Renal cortex interstitium (tissue), 11 donors: ENCODE results near the gene STYX. TPM values are rescaled to one million over a fixed set of nuclear protein-coding genes. Genes with fewer than 3 reads are reported as not detected.
"Not testable (repeated sequence)": the region's sequence is repeated elsewhere in the genome, so short reads cannot be mapped to it uniquely, and the experiment has no call there.

ENCODE experiments used
- DNase-seq, 11 donors: peaks; one replicate each; pipeline ENCODE4 v3.0.0-alpha.2; 2013; ENCODE audit warnings: low read depth in 9 of 11, low spot score in 4 of 11; ENCODE audit errors: extremely low read depth in 1 of 11
- polyA plus RNA-seq, 3 donors: library from polyadenylated mRNA; unstranded; fragments of 120-200 nt; gene quantifications; one replicate each; pipeline ENCODE4 v1.2.1, GENCODE V29; 2013; ENCODE audit not compliant: insufficient read length in 3 of 3

The STYX gene
- polyA plus RNA-seq, 3 donors: 13.5 to 19.0 (median 15.3) TPM

DNA sequence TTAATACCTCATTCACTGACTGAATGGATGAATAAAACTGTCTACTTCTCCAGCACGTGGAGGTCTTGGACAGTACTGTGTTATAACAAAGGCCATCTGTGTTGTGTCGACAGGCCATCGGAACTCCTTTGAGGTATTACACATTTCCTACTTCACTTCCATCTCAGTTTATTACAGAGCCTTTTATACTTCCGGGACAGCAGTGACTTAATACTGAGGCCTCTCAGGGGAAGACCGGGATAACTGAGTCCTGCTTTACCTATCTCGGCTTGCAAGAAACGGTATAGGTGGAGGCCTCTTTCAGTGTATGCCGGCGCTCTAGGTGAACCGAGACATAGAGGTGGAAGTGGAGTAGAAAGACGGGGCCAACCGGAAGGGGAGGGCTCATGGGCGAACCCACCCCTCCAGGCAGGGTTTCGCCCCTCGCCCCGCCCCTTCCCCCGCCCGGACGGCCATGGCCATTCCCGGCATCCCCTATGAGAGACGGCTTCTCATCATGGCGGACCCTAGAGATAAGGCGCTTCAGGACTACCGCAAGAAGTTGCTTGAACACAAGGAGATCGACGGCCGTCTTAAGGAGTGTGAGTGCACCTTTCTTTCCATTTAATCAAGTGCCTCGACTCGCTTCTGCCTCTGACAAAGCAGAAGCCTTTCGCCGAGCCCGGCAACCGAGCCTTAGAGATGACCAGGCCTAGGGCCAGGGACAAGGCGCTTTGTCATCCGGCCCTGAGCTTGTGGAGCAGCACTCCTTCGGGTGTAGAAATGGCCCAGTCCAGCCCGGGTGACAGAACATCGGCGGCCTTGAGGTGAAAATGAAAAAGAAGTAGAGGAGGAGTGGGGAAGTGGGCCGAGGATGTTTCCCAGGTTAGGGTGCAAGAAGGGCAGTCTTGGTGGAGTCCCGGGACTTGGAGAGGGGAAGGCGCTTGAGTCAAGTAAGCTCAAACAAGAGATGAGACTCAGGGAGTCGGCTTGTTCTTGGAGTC, 23.0 kb upstream of the STYX start, which contains the start of gene PSMC6:
PSMC6 (plus strand) TSS at position 477 of the 983 bp plus-strand sequence; CDS start at position 497, 20 bp downstream.
- DNase-seq: peak in 10 of 11 donors; percentile 84 to 92 (median 89)

DNA sequence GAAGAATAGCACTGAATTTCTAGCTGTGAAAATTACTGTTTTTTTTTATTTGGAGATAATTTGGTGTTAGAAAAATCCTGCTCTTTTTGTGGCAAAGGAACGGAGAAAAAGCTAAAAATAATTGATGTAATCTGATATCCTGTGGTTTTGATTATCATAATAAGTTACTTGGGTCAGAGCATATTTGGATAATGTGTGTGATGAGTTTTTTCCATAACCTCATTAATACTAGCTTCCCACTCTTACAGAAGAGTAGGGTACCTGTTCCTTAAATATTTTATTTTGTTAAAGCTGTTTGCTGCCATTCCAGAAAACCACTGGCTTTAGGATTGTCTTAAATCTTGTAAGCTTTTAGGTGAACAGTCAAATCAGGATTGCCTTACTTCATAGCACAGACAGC, 18.3 kb upstream of the STYX start:
- no peak for DNase-seq

DNA sequence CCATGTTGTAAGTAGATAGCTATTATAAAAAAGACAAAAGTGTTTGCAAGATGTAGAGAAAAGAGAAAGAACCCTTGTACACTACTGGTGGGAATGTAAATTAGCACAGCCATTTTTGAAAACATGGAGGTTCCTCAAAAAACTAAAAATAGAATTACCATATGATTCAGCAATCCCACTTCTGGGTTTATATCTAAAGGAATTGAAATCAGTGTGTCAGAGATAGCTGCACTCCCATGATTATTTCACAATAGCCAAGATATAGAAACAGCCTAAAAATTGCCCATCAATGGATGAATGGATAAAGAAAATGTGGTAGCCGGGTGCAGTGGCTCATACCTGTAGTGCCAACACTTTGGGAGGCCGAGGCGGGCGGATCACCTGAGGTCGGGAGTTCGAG, 13.8 kb upstream of the STYX start:
- DNase-seq: no peak

DNA sequence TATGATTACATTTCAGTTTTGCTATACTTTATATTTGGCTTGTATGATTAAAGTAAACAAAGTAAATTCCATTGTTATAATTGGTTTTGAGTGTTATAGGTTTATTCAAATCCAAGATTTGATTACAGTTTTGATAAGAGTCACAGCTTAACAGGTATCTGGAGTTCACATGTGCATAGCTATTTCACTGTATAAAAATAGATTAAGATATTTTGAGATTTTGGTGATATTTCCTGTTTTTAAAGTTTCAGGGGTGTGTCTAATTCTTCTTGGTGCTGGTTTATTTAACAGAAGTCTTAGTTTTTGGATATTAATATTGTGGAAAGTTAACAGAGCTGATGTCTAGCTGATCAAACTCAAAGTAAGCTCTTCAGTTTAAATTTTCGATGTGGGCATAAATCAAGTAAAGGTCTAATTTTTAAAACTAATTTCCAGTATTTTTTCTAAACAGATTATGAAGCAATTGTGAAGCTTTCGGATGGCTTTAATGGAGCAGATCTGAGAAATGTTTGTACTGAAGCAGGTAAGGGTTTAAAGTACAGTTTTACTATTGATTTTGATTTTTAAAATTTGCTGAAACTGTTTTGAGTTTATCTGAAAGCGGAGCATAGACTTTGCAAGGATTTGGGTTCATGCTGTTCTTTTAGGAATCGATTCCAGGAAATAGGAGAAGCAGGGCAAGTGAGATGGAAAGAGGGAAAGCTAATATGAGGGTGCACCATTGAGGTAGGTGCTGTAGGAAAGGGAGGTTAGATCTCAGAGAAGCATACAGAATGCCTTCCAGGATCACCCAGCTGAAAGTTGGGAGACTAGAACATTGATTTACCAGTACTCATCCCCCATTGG, 6.2 kb upstream of the STYX start:
- DNase-seq: no peak

DNA sequence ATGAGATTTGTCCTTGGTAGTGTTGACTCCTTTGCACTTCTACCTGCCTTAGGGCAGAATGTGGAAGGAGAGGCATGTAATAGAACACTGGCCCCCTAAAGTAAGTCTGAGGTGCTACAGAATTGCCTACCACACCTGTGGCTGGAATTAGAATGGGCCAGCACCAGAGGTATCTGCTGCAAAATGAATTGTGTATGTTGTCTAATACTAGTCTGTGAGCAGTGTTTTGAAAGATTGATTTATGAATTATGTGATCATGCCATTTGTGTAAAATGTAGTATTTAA, 5.7 kb upstream of the STYX start:
- no peak for DNase-seq

DNA sequence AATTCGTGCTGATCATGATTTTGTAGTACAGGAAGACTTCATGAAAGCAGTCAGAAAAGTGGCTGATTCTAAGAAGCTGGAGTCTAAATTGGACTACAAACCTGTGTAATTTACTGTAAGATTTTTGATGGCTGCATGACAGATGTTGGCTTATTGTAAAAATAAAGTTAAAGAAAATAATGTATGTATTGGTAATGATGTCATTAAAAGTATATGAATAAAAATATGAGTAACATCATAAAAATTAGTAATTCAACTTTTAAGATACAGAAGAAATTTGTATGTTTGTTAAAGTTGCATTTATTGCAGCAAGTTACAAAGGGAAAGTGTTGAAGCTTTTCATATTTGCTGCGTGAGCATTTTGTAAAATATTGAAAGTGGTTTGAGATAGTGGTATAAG, 2.5 kb upstream of the STYX start:
- DNase-seq: not testable (repeated sequence)

DNA sequence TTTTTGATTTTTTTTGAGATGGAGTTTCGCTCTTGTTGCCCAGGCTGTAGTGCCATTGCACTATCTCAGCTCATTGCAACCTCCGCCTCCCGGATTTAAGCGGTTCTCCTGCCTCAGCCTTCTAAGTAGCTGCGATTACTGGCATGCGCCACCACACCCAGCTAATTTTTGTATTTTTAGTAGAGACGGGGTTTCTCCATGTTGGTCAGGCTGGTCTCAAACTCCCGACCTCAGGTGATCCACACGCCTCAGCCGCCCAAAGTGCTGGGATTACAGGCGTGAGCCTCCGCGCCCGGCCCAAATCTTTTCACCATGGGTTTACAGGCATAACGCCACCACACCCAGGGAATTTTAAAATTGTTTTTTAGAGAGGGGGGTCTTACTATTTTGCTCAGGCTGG, 931 bp upstream of the STYX start:
- DNase-seq: not testable (repeated sequence)

DNA sequence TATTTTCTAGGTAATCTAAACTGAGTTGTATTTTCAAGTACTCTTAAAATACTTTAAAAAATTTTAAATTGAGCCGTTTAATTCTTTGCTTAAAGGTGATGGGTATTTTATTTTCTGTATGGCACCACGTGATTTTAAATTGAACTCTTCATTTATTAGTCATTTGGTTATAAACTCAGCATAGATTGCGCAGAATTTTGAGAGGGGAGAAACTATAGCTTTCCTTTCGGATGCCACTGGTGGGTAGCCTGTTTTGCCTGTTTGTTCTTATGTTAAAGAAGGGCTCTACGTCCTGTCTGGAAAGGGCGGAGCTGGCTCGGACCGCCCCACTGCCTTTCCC, 411 bp upstream of the STYX start:
- DNase-seq: no peak

DNA sequence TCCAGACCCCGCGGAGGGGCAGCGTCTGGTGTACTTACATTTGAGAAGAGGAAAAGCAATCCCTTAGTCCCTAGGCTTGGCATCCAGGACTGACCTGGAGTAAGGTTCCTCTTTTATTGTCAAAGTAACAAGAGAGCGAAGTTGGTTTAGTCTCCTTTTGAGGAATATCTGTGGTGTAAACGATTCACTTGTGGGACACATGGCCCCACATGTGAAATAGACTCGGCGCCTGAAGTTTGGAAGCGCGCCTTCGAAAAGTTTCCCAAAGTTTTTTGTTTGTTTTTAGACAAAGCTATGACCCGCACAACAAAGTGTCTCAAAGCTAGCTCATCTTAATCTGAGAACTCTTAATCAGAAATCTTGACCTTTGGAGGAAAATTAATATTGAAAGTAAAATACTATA, 744 bp downstream of the STYX start:
- peak in 3 of 11 donors; percentile 21 to 42 (median 23) for DNase-seq

DNA sequence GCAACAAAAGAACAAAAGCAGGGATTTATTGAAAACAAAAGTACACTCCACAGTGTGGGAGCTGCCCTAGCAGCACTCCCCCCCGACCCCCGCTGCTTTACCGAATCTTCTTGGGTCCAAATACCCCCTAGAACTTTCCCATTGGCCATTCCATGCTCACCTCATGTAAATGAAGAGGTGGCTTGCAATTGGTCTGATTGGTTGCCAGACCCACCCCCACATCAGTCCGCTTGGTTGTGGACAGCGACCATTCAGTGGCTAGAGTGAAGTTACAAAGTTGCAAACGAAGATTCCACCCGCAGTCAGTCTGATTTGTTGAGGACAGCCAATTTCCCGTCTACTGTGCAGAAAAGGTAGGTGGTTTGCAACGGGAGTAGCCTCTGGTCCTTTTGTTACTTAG, 3.9 kb downstream of the STYX start:
- DNase-seq: no peak

DNA sequence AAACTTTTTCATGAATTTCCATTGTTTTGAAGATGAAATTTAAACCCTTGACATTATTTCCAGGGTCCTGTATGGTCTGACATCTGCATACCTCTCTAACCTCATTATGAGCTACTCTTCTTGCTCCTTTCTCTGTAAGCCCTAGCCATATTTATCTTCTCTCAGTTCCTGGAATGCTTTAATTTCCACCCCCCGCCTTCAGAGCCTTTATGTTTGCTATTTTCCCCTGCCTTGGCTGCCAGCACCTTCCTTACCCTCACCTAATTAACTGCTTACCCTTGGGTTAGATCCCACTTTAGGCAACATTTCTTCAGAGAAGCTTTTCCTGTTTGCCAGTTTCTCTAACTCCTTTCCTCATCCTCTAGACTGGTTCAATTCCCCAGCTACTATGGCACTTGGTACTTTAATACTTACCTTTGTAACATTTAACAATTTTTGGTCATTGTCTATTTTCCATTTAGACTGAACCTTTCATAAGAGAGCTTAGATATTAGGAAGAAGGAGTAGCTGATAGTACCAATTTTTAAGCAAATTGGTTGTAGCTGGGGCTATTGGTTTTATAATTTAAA, 6.0 kb downstream of the STYX start:
- DNase-seq: no peak

DNA sequence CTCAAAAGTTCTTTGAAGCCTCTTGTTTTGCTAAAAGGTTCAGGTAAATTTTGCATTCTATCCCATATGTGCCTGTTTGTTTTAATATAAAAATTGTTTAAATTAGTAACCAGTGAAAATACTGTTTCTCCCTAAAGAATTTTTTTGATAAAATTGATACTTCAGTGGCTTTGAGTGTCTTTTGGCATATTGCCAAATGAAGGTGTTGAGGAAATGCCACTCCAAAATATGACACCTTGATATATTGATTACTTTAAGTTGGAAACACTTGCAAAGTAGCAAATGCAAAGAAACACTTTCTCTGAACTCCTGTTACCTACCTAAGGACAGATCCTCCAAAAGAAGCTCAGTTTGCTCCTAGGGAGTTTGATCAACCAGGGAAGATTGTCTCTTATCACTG, 8.4 kb downstream of the STYX start:
- no peak for DNase-seq

DNA sequence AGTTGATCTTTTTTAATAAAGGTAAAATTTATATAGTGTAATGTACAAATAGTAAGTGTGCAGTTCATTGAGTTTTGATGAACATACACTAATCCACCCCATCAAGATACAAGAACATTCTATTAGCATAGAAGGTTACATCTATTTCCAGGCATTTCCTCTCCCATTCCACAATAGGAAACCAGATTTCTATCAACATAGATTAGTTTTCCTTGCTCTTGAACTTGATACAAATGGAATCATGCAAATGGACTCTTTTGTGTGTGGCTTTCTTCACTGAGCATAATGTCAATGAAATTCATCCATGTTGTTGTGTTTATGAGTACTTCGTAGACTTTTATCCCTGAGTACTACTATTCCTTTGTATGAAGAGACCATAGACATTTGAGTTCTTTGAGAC, 10.8 kb downstream of the STYX start:
- DNase-seq: no peak

DNA sequence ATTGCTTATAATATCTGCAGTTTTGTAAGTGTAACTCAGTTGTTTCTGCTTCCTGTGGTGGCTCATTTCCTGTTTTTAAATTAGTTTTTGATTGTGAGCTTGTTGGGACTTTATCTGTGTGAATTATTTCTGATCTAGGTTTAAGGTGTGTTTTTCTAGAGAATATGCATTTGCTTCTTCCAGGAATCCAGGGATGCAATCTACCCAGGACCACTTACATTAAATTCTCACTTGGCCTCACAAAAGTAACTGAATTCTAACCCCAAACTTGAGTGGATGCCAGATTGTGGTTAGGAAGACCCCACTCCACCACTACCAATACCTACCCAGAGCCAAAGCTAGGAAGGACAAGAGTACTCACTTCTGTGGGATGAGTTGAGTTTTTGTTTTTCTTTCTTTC, 11.9 kb downstream of the STYX start:
- DNase-seq: no peak

DNA sequence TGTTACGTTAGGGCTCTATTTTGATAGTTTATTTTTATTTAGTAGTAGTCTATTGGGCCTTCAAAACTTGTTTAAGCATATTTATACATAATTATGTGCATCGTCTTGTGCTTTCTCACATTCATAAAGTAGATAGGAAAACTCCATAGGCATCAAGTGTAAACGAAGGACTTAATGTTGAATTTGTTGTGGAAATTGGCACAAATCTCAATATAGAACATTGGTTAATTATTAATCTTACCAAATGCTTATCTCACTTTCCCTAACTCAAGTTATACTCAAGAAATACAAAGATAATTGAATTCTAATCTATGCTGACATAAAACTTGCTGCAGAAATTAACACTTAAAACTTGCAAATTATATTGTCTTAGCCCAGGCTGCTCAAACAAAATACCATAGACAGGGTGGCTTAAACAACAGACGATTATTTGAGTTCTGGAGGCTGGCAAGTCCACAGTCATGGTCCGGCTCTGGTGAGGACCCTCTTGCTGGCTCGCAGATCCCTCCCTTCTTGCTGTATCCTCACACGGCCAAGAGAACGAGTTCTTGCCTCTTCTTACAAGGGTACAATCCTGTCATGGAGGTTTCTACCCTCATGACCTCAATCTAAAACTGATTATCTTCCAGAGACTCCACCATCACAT, 18.8 kb downstream of the STYX start:
- DNase-seq: no peak

DNA sequence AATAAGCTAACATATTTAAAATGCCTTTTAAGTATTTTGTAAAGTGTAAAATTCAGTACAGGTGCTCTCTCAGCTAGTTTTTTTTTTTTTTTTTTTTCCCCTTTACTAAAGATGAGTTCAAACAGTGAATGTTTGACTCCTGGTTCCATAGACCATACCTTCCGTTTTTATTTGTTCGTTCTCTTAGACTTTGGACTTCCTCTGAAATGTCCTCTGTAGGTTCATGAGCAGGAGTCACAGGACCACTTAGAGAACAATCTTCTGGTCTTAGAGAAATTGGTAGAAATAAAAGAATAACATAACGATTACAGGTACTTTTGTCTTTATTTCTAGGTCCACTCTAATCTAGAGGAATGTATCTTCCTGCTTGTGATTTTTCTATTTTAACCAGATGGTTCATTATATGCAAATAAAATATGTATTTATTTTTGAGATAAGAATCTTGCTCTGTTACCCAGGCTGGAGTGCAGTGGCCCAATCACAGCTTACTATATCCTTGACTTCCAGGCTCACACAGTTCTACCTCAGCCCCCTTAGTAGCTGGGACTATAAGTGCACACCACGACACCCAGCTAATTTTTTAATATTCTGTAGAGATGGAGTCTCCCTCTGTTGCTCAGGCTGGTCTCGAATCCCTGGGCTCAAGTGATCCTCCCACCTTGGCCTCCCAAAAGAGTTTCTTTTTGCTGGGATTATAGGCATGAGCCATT, 25.8 kb downstream of the STYX start:
- DNase-seq: no peak

DNA sequence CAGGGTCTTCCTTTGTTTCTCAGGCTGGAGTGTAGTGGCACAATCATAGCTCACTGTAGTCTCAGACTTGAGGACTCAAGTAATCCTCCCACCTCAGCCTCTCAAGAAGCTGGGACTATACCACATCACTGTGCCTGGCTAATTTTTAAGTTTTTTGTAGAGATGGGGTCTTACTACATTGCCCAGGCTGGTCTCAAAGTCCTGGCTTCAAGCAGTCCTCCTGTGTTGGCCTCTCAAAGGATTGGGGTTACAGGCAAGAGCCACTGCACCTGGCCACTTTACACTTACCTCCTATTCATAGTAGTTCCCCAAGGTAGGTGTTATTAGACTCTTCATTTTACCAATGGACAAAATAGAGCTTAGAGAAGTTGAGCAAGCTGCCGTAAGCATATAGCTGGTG, 29.2 kb downstream of the STYX start:
- no peak for DNase-seq

DNA sequence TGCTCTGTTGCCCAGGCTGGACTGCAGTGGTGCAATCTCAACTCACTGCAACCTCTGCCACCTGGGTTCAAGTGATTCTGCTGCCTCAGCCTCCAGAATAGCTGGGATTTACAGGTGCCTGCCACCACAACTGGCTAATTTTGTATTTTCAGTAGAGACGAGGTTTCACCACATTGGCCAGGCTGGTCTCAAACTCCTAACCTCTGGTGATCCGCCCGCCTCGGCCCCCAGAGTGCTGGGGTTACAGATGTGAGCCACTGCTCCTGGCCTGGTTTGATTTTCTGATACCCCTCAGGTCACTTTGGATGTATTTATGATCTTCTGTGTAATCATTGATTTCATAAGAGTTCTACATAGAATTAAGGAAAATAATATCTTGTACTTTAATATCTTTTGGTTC, 33.0 kb downstream of the STYX start:
- DNase-seq: not testable (repeated sequence)
